T-helper 17 cell (primary cell): ENCODE data around the gene DLG2. TPM values are rescaled to one million over a fixed set of nuclear protein-coding genes. Genes with fewer than 3 reads are reported as not detected.

Source experiments
- ATAC-seq: fragments of 150-1000 bp; cut with Tn5 transposase; 2 replicates; pipeline ENCODE4 v1.10.0; 2021; ENCODE audit warnings: mild to moderate bottlenecking, moderate library complexity
- DNase-seq, 3 donors: peaks; one replicate each; pipeline versions ENCODE4 v3.0.0 to v3.0.0-alpha.2; 2020 to 2021
- H3K9me3 ChIP-seq: one replicate; pipeline ENCODE4 v1.7.0; 2013; ENCODE audit warnings: low read length, mild to moderate bottlenecking; ENCODE audit not compliant: control insufficient read depth, poor library complexity, severe bottlenecking
- H3K27ac Mint-ChIP-seq: one replicate; pipeline ENCODE4 v1.8.0; 2022; ENCODE audit warnings: mild to moderate bottlenecking, moderate library complexity, mixed read lengths
- H3K27me3 Mint-ChIP-seq: one replicate; pipeline ENCODE4 v1.8.0; 2022; ENCODE audit warnings: mixed read lengths
- H3K36me3 Mint-ChIP-seq: one replicate; pipeline ENCODE4 v1.8.0; 2022; ENCODE audit warnings: low read depth, mixed read lengths
- H3K4me1 Mint-ChIP-seq: one replicate; pipeline ENCODE4 v1.8.0; 2022; ENCODE audit warnings: mild to moderate bottlenecking, mixed read lengths
- H3K4me3 Mint-ChIP-seq: one replicate; pipeline ENCODE4 v1.8.0; 2022; ENCODE audit warnings: mild to moderate bottlenecking, moderate library complexity, mixed read lengths
- total RNA-seq, 4 donors: library from RNA in 2 of 4; stranded (reverse) in 2 of 4; gene quantifications; one replicate each; pipeline ENCODE4 v1.2.3 and lab custom pipeline; 2022 to 2026

Gene DLG2
- total RNA-seq, 2 donors from 2014 or later: 1.0 to 2.2 TPM

- ATAC-seq (no peak), DNase-seq (no peak)
- no peaks in the 10 kb centered on the region for H3K9me3 ChIP-seq
- Mint-ChIP-seq H3K27ac (no peak overlapping the region), H3K4me1 (no peaks in the 10 kb centered on the region), H3K27me3 (peaks cover 35% of the 10 kb centered on the region), H3K36me3 (peaks cover 2% of the 10 kb centered on the region), H3K4me3 (no peak overlapping the region)
These were observed 1811.4 kb downstream of the DLG2 start for GRCh38 chr11:83815736-83816135.

DNA sequence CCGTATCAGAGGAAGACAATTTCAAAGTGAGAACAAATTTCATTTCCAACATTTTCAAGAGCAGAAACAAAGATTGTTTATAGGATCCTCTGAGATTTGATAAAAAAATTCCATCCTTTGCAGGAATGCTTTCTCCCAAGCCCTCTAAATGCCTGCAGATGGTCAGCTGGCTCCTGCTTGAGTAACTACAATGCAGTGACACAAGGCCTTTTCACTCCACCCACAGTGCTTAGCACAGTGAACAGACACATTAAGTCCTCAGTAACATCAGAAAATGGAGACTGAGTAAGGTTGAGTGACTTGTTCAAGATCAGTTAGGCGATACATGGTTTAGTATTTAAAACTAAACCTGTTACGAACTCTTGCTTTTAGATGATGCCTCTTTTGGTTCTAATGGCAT, 1813.8 kb downstream of the DLG2 start:
- DNase-seq (no peak), ATAC-seq (no peak)
- H3K9me3 ChIP-seq: no peaks in the 10 kb centered on the region
- no peaks in the 10 kb centered on the region for H3K4me1 Mint-ChIP-seq
- no peak overlapping the region for H3K27ac Mint-ChIP-seq
- no peak overlapping the region for H3K4me3 Mint-ChIP-seq
- H3K27me3 Mint-ChIP-seq: peaks cover 52% of the 10 kb centered on the region
- peaks cover 5% of the 10 kb centered on the region for H3K36me3 Mint-ChIP-seq

- Mint-ChIP-seq H3K4me3 (no peak overlapping the region), H3K27ac (no peak overlapping the region)
- no peak for ATAC-seq
These were observed 1817.9 kb downstream of the DLG2 start for GRCh38 chr11:83809274-83809673.

GRCh38 chr11:83801799-83802198, 1825.3 kb downstream of the DLG2 start:
- H3K4me3 Mint-ChIP-seq: no peak overlapping the region
- DNase-seq: no peak
- peaks cover 19% of the 10 kb centered on the region for H3K27me3 Mint-ChIP-seq
- no peak for ATAC-seq
- no peak overlapping the region for H3K27ac Mint-ChIP-seq
- H3K36me3 Mint-ChIP-seq: no peaks in the 10 kb centered on the region
- H3K9me3 ChIP-seq: no peaks in the 10 kb centered on the region
- H3K4me1 Mint-ChIP-seq: peaks cover 2% of the 10 kb centered on the region

More at GRCh38 chr11:83809274-83809673, 1817.9 kb downstream of the DLG2 start:
- H3K27me3 Mint-ChIP-seq: peaks cover 55% of the 10 kb centered on the region
- H3K9me3 ChIP-seq: no peaks in the 10 kb centered on the region
- H3K36me3 Mint-ChIP-seq: peaks cover 3% of the 10 kb centered on the region
- H3K4me1 Mint-ChIP-seq: no peaks in the 10 kb centered on the region
- DNase-seq: no peak

DNA sequence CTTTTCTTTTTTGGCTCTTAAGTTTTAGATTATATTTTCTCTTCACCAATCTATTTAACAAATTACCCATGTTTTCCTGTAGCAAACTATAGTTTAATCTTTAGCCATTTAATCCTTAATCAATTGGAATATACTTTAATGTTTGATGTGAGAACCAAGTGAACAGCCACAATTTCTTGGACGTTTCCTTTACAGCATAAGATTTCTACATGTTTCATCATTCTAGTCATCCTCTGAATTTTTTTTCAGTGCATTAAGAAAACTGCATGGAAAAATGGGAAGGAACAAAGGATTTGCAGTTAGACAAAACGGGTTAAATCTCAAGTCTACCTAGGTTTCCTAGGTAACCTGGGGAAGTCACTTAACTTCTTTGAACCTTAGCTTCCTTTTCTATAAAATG, 1833.8 kb downstream of the DLG2 start:
- H3K4me1 Mint-ChIP-seq: peaks cover 2% of the 10 kb centered on the region
- no peak for DNase-seq
- no peaks in the 10 kb centered on the region for H3K9me3 ChIP-seq
- H3K36me3 Mint-ChIP-seq: no peaks in the 10 kb centered on the region
- no peak overlapping the region for H3K4me3 Mint-ChIP-seq
- no peak for ATAC-seq
- H3K27me3 Mint-ChIP-seq: no peaks in the 10 kb centered on the region
- H3K27ac Mint-ChIP-seq: no peak overlapping the region

DNA sequence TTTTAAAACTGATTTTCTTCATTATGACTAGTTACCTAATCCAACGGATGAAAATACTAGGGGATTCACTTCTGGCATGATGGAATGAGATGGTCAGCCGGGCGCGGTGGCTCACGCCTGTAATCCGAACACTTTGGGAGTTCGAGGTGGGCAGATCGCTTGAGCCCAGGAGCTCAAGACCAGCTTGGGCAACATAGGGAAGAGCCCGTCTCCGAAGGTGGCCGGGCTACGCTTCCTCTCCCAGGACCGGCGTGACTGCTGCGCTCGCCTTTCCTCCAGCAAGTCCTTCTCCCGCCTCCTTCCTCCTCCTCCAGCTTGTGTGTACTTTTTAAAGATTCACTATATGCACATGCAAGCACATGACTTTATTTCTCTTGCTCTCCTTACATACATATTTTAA, 1835.6 kb downstream of the DLG2 start:
- no peaks in the 10 kb centered on the region for H3K9me3 ChIP-seq
- no peak for DNase-seq
- no peak overlapping the region for H3K27ac Mint-ChIP-seq
- H3K36me3 Mint-ChIP-seq: no peaks in the 10 kb centered on the region
- H3K27me3 Mint-ChIP-seq: no peaks in the 10 kb centered on the region
- no peak for ATAC-seq
- no peak overlapping the region for H3K4me3 Mint-ChIP-seq
- peaks cover 2% of the 10 kb centered on the region for H3K4me1 Mint-ChIP-seq

DNA sequence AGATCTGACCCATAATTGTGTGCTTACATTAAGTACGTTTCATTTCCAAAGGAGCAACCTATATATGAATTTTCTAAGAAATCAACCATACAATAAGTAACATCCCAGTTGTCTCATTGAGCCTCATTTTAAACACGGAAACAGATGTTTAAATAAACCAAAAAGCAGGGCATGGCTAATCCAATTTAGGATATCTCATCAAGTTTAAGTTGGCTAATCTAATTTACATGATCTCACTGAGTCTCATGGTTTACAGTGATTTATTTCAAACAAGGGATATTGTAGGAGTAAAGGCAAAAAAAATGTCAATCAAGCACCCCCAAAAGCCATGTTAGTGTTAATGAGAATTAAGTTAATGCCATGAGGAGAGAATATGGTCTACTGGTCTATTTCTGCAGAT, 1841.2 kb downstream of the DLG2 start:
- H3K27ac Mint-ChIP-seq: no peak overlapping the region
- ATAC-seq (no peak), DNase-seq (no peak)
- H3K9me3 ChIP-seq: no peaks in the 10 kb centered on the region
- H3K27me3 Mint-ChIP-seq: no peaks in the 10 kb centered on the region
- H3K36me3 Mint-ChIP-seq: no peaks in the 10 kb centered on the region
- no peak overlapping the region for H3K4me3 Mint-ChIP-seq
- H3K4me1 Mint-ChIP-seq: no peaks in the 10 kb centered on the region

DNA sequence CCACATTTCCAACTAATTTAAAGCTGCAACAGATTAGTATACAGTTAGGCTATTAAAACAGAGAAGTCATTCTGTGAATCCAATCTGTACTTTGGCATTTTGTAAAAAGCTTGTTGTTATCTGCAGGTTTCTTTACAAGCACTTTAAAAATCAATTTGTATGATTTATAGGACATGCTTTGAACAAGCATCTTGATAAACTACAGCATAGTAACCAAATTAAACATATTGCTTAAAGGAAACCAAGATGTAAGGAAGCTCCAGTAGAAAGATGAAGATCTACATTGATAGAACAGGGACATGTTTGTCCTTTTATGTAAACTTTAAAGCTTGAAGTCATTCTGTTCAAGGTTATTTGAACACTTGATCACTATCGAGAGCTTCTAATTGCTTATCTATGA, 1842.7 kb downstream of the DLG2 start:
- DNase-seq: no peak
- H3K9me3 ChIP-seq: no peaks in the 10 kb centered on the region
- H3K4me1 Mint-ChIP-seq: no peaks in the 10 kb centered on the region
- H3K36me3 Mint-ChIP-seq: no peaks in the 10 kb centered on the region
- peaks cover 9% of the 10 kb centered on the region for H3K27me3 Mint-ChIP-seq
- no peak overlapping the region for H3K4me3 Mint-ChIP-seq
- ATAC-seq: no peak
- no peak overlapping the region for H3K27ac Mint-ChIP-seq

- Mint-ChIP-seq H3K4me3 (no peak overlapping the region), H3K27me3 (peaks cover 15% of the 10 kb centered on the region), H3K4me1 (no peaks in the 10 kb centered on the region), H3K36me3 (peaks cover 2% of the 10 kb centered on the region), H3K27ac (no peak overlapping the region)
- ATAC-seq (no peak), DNase-seq (no peak)
- no peaks in the 10 kb centered on the region for H3K9me3 ChIP-seq
These were observed 1844.8 kb downstream of the DLG2 start for GRCh38 chr11:83782329-83782728.

GRCh38 chr11:83779876-83780275, 1847.3 kb downstream of the DLG2 start:
- no peak for ATAC-seq
- H3K27me3 Mint-ChIP-seq: peaks cover 18% of the 10 kb centered on the region

GRCh38 chr11:83778596-83778995, 1848.5 kb downstream of the DLG2 start:
- Mint-ChIP-seq H3K36me3 (peaks cover 2% of the 10 kb centered on the region), H3K27ac (no peak overlapping the region), H3K4me3 (no peak overlapping the region), H3K27me3 (peaks cover 23% of the 10 kb centered on the region), H3K4me1 (no peaks in the 10 kb centered on the region)
- H3K9me3 ChIP-seq: no peaks in the 10 kb centered on the region
- no peak for DNase-seq
- no peak for ATAC-seq

More at GRCh38 chr11:83779876-83780275, 1847.3 kb downstream of the DLG2 start:
- Mint-ChIP-seq H3K27ac (no peak overlapping the region), H3K4me1 (no peaks in the 10 kb centered on the region), H3K36me3 (peaks cover 2% of the 10 kb centered on the region), H3K4me3 (no peak overlapping the region)
- H3K9me3 ChIP-seq: no peaks in the 10 kb centered on the region
- no peak for DNase-seq

DNA sequence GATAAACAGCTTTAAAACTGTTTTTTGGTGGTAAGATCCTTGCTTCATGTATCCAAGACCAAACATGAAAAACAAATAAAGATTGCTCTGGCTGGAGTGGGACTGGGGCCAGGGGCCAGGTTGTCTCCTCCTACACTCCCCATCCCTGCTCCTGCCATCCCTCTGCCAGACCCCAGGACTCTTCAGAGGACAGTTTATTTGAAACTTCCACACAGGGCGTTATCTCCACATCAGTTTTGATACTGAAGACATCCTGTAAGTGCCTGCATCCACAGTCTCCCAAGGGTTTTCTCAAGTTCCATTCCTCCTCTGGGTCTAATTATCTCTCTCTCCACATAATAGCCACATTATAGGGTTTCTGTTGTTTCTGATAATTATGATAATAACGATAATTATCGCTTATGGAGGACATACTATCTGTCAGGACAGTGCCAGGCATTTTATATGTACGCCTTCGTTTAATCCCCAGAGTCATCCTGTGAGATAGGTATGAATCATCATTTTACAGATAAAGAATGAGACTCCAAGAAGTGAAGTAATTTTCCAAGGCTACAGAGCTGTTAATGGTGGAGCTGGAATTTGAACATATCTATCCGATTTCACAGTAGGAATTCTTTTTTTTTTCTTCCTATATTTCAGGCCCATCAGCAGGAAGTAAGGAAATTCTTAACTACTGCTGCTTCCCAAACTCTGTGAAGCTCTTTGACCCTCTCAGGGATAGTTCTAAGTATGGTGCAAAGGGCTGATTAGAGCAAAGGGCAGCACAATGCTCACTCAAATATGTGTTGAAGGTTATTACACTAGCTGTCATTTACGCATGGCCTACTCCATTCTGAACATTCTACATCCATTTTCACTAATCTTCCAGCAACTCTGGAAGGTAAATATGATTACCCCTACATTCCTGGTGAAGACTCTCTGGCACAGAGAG, 1852.9 kb downstream of the DLG2 start:
- H3K36me3 Mint-ChIP-seq: peaks cover 2% of the 10 kb centered on the region

DNA sequence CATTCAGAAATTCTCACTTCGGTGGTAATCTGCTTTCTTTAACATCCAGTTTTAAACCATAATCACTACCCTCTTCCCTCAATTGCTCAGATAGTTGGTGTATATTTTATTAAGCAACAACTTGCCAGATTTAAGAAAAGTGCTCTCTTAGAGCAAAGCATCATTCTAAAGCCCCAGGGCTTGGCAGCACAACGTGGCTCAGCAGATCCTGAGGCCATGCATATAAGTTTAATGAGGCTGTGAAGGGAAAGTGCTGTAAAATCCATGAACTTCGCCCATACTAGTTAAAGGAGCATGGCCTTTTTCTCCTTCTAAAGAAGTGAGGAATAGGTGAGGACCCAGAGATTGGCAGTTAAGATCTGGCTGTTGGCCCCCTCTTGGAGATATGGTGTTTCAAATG, 1858.7 kb downstream of the DLG2 start:
- H3K27ac Mint-ChIP-seq: no peak overlapping the region
- ATAC-seq (no peak), DNase-seq (no peak)
- no peaks in the 10 kb centered on the region for H3K36me3 Mint-ChIP-seq
- H3K4me3 Mint-ChIP-seq: no peak overlapping the region
- H3K4me1 Mint-ChIP-seq: peaks cover 2% of the 10 kb centered on the region
- no peaks in the 10 kb centered on the region for H3K9me3 ChIP-seq
- H3K27me3 Mint-ChIP-seq: peaks cover 12% of the 10 kb centered on the region

More for the DNA sequence above, 1852.9 kb downstream of the DLG2 start:
- peaks cover 2% of the 10 kb centered on the region for H3K4me1 Mint-ChIP-seq
- peaks cover 26% of the 10 kb centered on the region for H3K27me3 Mint-ChIP-seq
- H3K27ac Mint-ChIP-seq: no peak overlapping the region
- ATAC-seq (no peak), DNase-seq (no peak)
- H3K9me3 ChIP-seq: no peaks in the 10 kb centered on the region
- H3K4me3 Mint-ChIP-seq: no peak overlapping the region

DNA sequence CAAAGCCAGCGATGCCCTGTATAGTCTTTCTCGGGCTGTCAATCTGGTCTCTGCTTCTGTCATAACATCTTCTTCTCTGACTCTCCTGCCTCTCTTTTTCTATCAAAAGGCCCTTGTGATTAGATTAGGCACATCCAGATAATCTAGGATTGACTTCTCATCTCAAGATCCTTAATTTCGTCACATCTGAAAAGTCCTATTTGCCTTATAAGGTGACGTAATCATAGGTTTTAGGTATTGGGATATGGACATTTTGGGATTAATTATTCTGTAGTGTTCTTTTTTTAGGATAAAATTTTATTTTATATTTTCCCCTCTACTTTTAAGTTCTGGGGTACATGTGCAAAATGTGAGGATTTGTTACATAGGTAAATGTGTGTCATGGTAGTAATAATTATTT, 1860.2 kb downstream of the DLG2 start:
- ATAC-seq (no peak), DNase-seq (no peak)
- Mint-ChIP-seq H3K4me3 (no peak overlapping the region), H3K27ac (no peak overlapping the region), H3K27me3 (peaks cover 7% of the 10 kb centered on the region), H3K36me3 (no peaks in the 10 kb centered on the region), H3K4me1 (peaks cover 2% of the 10 kb centered on the region)
- H3K9me3 ChIP-seq: no peaks in the 10 kb centered on the region
